Measurements from ENCODE around the gene SEL1L.

DNA sequence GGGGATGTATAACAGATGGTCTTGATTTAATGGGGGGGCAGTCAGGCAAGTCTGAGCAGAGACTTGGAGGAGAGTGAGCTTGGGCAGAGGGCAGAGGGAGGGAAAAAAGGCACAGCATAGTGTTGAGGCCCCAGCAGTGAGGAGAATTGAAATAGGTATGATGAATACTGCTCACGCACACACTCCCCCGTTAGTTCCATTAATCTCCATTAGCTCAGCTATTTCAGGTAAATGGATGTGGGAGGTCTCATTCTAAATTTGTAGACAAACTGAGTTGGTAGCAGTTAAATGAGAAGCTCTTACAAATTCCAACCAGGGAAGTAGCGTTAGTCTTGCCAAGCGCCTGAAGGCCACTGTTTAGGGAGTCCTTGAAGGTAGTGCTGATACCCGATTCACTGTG is 66.8 kb downstream of the SEL1L start:
- TF ChIP-seq, protein P1, sequence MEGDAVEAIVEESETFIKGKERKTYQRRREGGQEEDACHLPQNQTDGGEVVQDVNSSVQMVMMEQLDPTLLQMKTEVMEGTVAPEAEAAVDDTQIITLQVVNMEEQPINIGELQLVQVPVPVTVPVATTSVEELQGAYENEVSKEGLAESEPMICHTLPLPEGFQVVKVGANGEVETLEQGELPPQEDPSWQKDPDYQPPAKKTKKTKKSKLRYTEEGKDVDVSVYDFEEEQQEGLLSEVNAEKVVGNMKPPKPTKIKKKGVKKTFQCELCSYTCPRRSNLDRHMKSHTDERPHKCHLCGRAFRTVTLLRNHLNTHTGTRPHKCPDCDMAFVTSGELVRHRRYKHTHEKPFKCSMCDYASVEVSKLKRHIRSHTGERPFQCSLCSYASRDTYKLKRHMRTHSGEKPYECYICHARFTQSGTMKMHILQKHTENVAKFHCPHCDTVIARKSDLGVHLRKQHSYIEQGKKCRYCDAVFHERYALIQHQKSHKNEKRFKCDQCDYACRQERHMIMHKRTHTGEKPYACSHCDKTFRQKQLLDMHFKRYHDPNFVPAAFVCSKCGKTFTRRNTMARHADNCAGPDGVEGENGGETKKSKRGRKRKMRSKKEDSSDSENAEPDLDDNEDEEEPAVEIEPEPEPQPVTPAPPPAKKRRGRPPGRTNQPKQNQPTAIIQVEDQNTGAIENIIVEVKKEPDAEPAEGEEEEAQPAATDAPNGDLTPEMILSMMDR (IDR thresholded peaks at IDR 0.05) = no peak
- TF ChIP-seq, protein P2, sequence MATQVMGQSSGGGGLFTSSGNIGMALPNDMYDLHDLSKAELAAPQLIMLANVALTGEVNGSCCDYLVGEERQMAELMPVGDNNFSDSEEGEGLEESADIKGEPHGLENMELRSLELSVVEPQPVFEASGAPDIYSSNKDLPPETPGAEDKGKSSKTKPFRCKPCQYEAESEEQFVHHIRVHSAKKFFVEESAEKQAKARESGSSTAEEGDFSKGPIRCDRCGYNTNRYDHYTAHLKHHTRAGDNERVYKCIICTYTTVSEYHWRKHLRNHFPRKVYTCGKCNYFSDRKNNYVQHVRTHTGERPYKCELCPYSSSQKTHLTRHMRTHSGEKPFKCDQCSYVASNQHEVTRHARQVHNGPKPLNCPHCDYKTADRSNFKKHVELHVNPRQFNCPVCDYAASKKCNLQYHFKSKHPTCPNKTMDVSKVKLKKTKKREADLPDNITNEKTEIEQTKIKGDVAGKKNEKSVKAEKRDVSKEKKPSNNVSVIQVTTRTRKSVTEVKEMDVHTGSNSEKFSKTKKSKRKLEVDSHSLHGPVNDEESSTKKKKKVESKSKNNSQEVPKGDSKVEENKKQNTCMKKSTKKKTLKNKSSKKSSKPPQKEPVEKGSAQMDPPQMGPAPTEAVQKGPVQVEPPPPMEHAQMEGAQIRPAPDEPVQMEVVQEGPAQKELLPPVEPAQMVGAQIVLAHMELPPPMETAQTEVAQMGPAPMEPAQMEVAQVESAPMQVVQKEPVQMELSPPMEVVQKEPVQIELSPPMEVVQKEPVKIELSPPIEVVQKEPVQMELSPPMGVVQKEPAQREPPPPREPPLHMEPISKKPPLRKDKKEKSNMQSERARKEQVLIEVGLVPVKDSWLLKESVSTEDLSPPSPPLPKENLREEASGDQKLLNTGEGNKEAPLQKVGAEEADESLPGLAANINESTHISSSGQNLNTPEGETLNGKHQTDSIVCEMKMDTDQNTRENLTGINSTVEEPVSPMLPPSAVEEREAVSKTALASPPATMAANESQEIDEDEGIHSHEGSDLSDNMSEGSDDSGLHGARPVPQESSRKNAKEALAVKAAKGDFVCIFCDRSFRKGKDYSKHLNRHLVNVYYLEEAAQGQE (IDR thresholded peaks at IDR 0.05; ENCODE audit: insufficient read depth in 1 of 2, low read depth in 2 of 2, low read length in 1 of 2) = no peak
- TF ChIP-seq SIN3A (IDR thresholded peaks at IDR 0.05; ENCODE audit: borderline replicate concordance, insufficient read depth, low read depth, low read length) = no peak

All from Panc1 (cell line).